ENCODE data around the gene MASP1.

DNA sequence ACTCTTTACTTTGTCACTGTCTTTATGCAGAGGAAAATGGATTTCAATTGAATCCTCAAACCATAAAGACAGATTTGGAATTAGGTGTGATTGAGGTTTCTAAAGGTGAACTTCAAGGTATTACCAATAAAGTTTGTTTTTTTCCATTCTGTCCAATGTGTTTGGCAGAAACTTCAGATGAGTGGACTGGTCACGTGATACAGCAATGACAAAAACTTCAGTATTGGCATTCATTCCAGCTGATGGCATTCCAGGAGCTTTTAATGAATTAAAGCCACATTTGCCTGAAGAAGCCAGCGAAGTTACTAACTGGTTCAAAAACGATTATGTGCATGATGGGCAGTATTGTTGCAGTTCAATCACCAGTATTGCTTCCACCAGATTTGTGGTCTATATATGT, 4.5 kb upstream of the MASP1 start:
- no peak for TF ChIP-seq CTCF (conservative IDR thresholded peaks at IDR 0.05 in 1 of 2, IDR thresholded peaks at IDR 0.05 in 1 of 2; ENCODE audit: extremely low read depth in 1 of 2, insufficient read depth in 1 of 2, low read depth in 1 of 2, low read length in 2 of 2)
- TF ChIP-seq EZH2 (IDR thresholded peaks at IDR 0.05; ENCODE audit: borderline replicate concordance, low read length), result no peak

Measured in mammary epithelial cell (primary cell).